MM.1S (cell line): ENCODE results near the gene TTLL9.

Experiments
- DNase-seq: peaks from one replicate; pipeline ENCODE4 v3.0.0-alpha.2; 2015
- H2AFZ ChIP-seq: fragments of 300-600 bp; sonication (generic); 2 replicates; pipeline ENCODE4 v1.6.0; 2016; ENCODE audit warnings: antibody characterized with exemption, low read length
- H3F3A ChIP-seq: fragments of 300-600 bp; sonication (generic); 2 replicates; pipeline ENCODE4 v1.6.1; 2016; ENCODE audit warnings: mild to moderate bottlenecking, antibody characterized with exemption, low read length, moderate library complexity, mixed read lengths; ENCODE audit not compliant: insufficient read depth
- H3K27ac ChIP-seq: fragments of 300-600 bp; sonication (generic); 2 replicates; pipeline ENCODE4 v1.5.1; 2016; ENCODE audit warnings: mild to moderate bottlenecking, low read length
- H3K27me3 ChIP-seq: fragments of 300-600 bp; sonication (generic); replicated peaks from 2 replicates; pipeline ENCODE4 v1.6.0; 2016; ENCODE audit warnings: low read length; ENCODE audit not compliant: insufficient read depth
- H3K36me3 ChIP-seq: fragments of 300-600 bp; sonication (generic); replicated peaks from 2 replicates; pipeline ENCODE4 v1.6.1; 2016; ENCODE audit warnings: mild to moderate bottlenecking, low read length, mixed read lengths; ENCODE audit not compliant: insufficient read depth
- H3K4me1 ChIP-seq: fragments of 300-600 bp; sonication (generic); 2 replicates; pipeline ENCODE4 v1.6.1; 2016; ENCODE audit warnings: low read length, mixed read lengths
- H3K4me2 ChIP-seq: fragments of 300-600 bp; sonication (generic); 2 replicates; pipeline ENCODE4 v1.6.0; 2016; ENCODE audit warnings: low read depth, low read length
- H3K4me3 ChIP-seq: fragments of 300-600 bp; sonication (generic); 2 replicates; pipeline ENCODE4 v1.5.1; 2016; ENCODE audit warnings: low read length, mixed read lengths
- H3K79me2 ChIP-seq: fragments of 300-600 bp; sonication (generic); 2 replicates; pipeline ENCODE4 v1.6.1; 2016; ENCODE audit warnings: mixed run types, low read length, mixed read lengths
- H3K9ac ChIP-seq: fragments of 300-600 bp; sonication (generic); 2 replicates; pipeline ENCODE4 v1.6.1; 2016; ENCODE audit warnings: low read length, mixed read lengths
- H3K9me2 ChIP-seq: fragments of 300-600 bp; sonication (generic); replicated peaks from 2 replicates; pipeline ENCODE4 v1.6.1; 2016; ENCODE audit warnings: mild to moderate bottlenecking, low read length, mixed read lengths; ENCODE audit not compliant: insufficient read depth
- H3K9me3 ChIP-seq: fragments of 300-600 bp; sonication (generic); replicated peaks from 2 replicates; pipeline ENCODE4 v1.6.1; 2016; ENCODE audit warnings: mild to moderate bottlenecking, low read length, mixed read lengths; ENCODE audit not compliant: insufficient read depth
- H4K20me1 ChIP-seq: fragments of 300-600 bp; sonication (generic); 2 replicates; pipeline ENCODE4 v1.6.1; 2016; ENCODE audit warnings: mild to moderate bottlenecking, low read length, moderate library complexity, mixed read lengths; ENCODE audit not compliant: insufficient read depth
- CTCF ChIP-seq: fragments of 300-600 bp; sonication (generic); IDR thresholded peaks from 2 replicates; pipeline ENCODE4 v1.5.1; 2016; ENCODE audit warnings: antibody characterized with exemption, low read length, mixed read lengths
- EZH2 ChIP-seq: fragments of 300-600 bp; sonication (generic); optimal IDR thresholded peaks from 2 replicates; pipeline ENCODE3; 2017; ENCODE audit warnings: low read depth, mild to moderate bottlenecking, antibody characterized with exemption, low read length, mixed read lengths
- EZH2phosphoT487 ChIP-seq: fragments of 300-600 bp; sonication (generic); IDR thresholded peaks from 2 replicates; pipeline ENCODE4 v1.6.1; 2018; ENCODE audit warnings: antibody characterized with exemption, low read length

TTLL9 gene

GRCh38 chr20:31830406-31830981 lies 39.9 kb upstream of the TTLL9 start:
- H4K20me1 ChIP-seq = no peaks in the 10 kb centered on the region
- no peak overlapping the region for H3K4me3 ChIP-seq
- DNase-seq = no peak
- H3K9ac ChIP-seq = no peak overlapping the region
- H2AFZ ChIP-seq = no peak overlapping the region
- no peak overlapping the region for H3K27ac ChIP-seq
- no peaks in the 10 kb centered on the region for H3K36me3 ChIP-seq
- no peaks in the 10 kb centered on the region for H3F3A ChIP-seq
- H3K79me2 ChIP-seq = no peaks in the 10 kb centered on the region
- H3K27me3 ChIP-seq = no peaks in the 10 kb centered on the region
- H3K4me1 ChIP-seq = peaks cover 6% of the 10 kb centered on the region
- no peaks in the 10 kb centered on the region for H3K9me2 ChIP-seq
- no peaks in the 10 kb centered on the region for H3K9me3 ChIP-seq
- TF ChIP-seq EZH2 (no peak), EZH2phosphoT487 (no peak), CTCF (no peak)
- H3K4me2 ChIP-seq = no peak overlapping the region

- no peaks in the 10 kb centered on the region for H4K20me1 ChIP-seq
Observed at GRCh38 chr20:31831211-31831610, 39.2 kb upstream of the TTLL9 start.

GRCh38 chr20:31831771-31832306 lies 38.6 kb upstream of the TTLL9 start:
- no peak for DNase-seq
- Histone ChIP-seq H3K4me1 (peaks cover 20% of the 10 kb centered on the region), H3K27me3 (no peaks in the 10 kb centered on the region; the same call in 1 of the 2 replicates), H3K36me3 (no peaks in the 10 kb centered on the region), H3K79me2 (no peaks in the 10 kb centered on the region), H4K20me1 (no peaks in the 10 kb centered on the region), H3K9me2 (no peaks in the 10 kb centered on the region), H3K9me3 (no peaks in the 10 kb centered on the region), H3K4me2 (no peak overlapping the region), H2AFZ (no peak overlapping the region), H3K27ac (no peak overlapping the region), H3K9ac (no peak overlapping the region), H3K4me3 (no peak overlapping the region), H3F3A (no peaks in the 10 kb centered on the region)
- TF ChIP-seq EZH2 (no peak), EZH2phosphoT487 (no peak), CTCF (no peak)

More at GRCh38 chr20:31831211-31831610, 39.2 kb upstream of the TTLL9 start:
- Histone ChIP-seq H3K9me3 (no peaks in the 10 kb centered on the region), H3K4me1 (peaks cover 13% of the 10 kb centered on the region), H3K36me3 (no peaks in the 10 kb centered on the region), H3K79me2 (no peaks in the 10 kb centered on the region), H3K27me3 (no peaks in the 10 kb centered on the region), H3K9ac (no peak overlapping the region), H3K4me3 (no peak overlapping the region), H3K27ac (no peak overlapping the region), H3K9me2 (no peaks in the 10 kb centered on the region), H2AFZ (no peak overlapping the region), H3K4me2 (no peak overlapping the region), H3F3A (no peaks in the 10 kb centered on the region)
- DNase-seq = no peak
- TF ChIP-seq EZH2phosphoT487 (no peak), EZH2 (no peak), CTCF (no peak)
